HEK293 (cell line): Measurements from ENCODE around the gene ANKUB1.

Experiments used
- GFI1B ChIP-seq: fragments of 450-650 bp; formaldehyde crosslinking; IDR thresholded peaks from 2 replicates; pipeline ENCODE4 v1.5.1; 2016; ENCODE audit warnings: missing biosample characterization, missing genetic modification characterization
- KLF17 ChIP-seq: fragments of 450-650 bp; formaldehyde crosslinking; IDR thresholded peaks from 2 replicates; pipeline ENCODE4 v1.5.1; 2016; ENCODE audit warnings: missing biosample characterization, missing genetic modification characterization
- OVOL3 ChIP-seq: fragments of 450-650 bp; formaldehyde crosslinking; IDR thresholded peaks from 2 replicates; pipeline ENCODE4 v1.5.1; 2016; ENCODE audit warnings: missing biosample characterization, missing genetic modification characterization
- REST ChIP-seq: fragments of 450-650 bp; formaldehyde crosslinking; IDR thresholded peaks from 2 replicates; pipeline ENCODE4 v1.5.1; 2016; ENCODE audit warnings: missing biosample characterization, missing genetic modification characterization
- TSHZ1 ChIP-seq: fragments of 450-650 bp; formaldehyde crosslinking; IDR thresholded peaks from 2 replicates; pipeline ENCODE4 v1.5.1; 2016; ENCODE audit warnings: missing biosample characterization, missing genetic modification characterization, borderline replicate concordance
- ZBTB1 ChIP-seq: fragments of 450-650 bp; formaldehyde crosslinking; IDR thresholded peaks from 2 replicates; pipeline ENCODE4 v1.5.1; 2016; ENCODE audit warnings: missing biosample characterization, missing genetic modification characterization
- ZBTB26 ChIP-seq: fragments of 450-650 bp; formaldehyde crosslinking; optimal IDR thresholded peaks from 2 replicates; pipeline ENCODE3; 2016; ENCODE audit warnings: missing biosample characterization, mild to moderate bottlenecking, missing genetic modification characterization
- ZFP69B ChIP-seq: fragments of 450-650 bp; formaldehyde crosslinking; IDR thresholded peaks from 2 replicates; pipeline ENCODE4 v1.5.1; 2016; ENCODE audit warnings: missing biosample characterization, missing genetic modification characterization
- ZNF10 ChIP-seq: fragments of 450-650 bp; formaldehyde crosslinking; IDR thresholded peaks from 2 replicates; pipeline ENCODE4 v1.5.1; 2017; ENCODE audit warnings: missing biosample characterization, missing genetic modification characterization
- ZNF148 ChIP-seq: fragments of 450-650 bp; formaldehyde crosslinking; IDR thresholded peaks from 2 replicates; pipeline ENCODE4 v1.5.0; 2017; ENCODE audit warnings: missing biosample characterization, missing genetic modification characterization, borderline replicate concordance
- ZNF24 ChIP-seq: fragments of 450-650 bp; formaldehyde crosslinking; IDR thresholded peaks from 2 replicates; pipeline ENCODE4 v1.5.1; 2016; ENCODE audit warnings: missing biosample characterization, missing genetic modification characterization
- ZNF26 ChIP-seq: fragments of 450-650 bp; formaldehyde crosslinking; IDR thresholded peaks from 2 replicates; pipeline ENCODE4 v1.5.1; 2016; ENCODE audit warnings: missing biosample characterization, missing genetic modification characterization
- ZNF416 ChIP-seq: fragments of 450-650 bp; formaldehyde crosslinking; IDR thresholded peaks from 2 replicates; pipeline ENCODE4 v1.5.1; 2016; ENCODE audit warnings: missing biosample characterization, missing genetic modification characterization
- ZNF48 ChIP-seq: fragments of 450-650 bp; formaldehyde crosslinking; IDR thresholded peaks from 2 replicates; pipeline ENCODE4 v1.5.1; 2016; ENCODE audit warnings: missing biosample characterization, missing genetic modification characterization
- ZNF488 ChIP-seq: fragments of 450-650 bp; formaldehyde crosslinking; IDR thresholded peaks from 2 replicates; pipeline ENCODE4 v1.5.1; 2016; ENCODE audit warnings: missing biosample characterization, missing genetic modification characterization
- ZNF555 ChIP-seq: fragments of 450-650 bp; formaldehyde crosslinking; conservative IDR thresholded peaks from 2 replicates; pipeline ENCODE4 v1.5.1; 2017; ENCODE audit warnings: missing biosample characterization, mild to moderate bottlenecking, missing genetic modification characterization, inconsistent platforms
- ZNF580 ChIP-seq: fragments of 450-650 bp; formaldehyde crosslinking; IDR thresholded peaks from 2 replicates; pipeline ENCODE4 v1.5.1; 2016; ENCODE audit warnings: missing biosample characterization, missing genetic modification characterization
- ZNF600 ChIP-seq: fragments of 450-650 bp; formaldehyde crosslinking; IDR thresholded peaks from 2 replicates; pipeline ENCODE4 v1.5.1; 2016; ENCODE audit warnings: missing biosample characterization, missing genetic modification characterization
- ZNF610 ChIP-seq: fragments of 450-650 bp; formaldehyde crosslinking; IDR thresholded peaks from 2 replicates; pipeline ENCODE4 v1.5.1; 2016; ENCODE audit warnings: missing biosample characterization, missing genetic modification characterization, borderline replicate concordance
- ZNF639 ChIP-seq: fragments of 450-650 bp; formaldehyde crosslinking; IDR thresholded peaks from 2 replicates; pipeline ENCODE4 v1.5.1; 2016; ENCODE audit warnings: missing biosample characterization, missing genetic modification characterization
- ZNF791 ChIP-seq: fragments of 450-650 bp; formaldehyde crosslinking; IDR thresholded peaks from 2 replicates; pipeline ENCODE4 v1.5.1; 2016; ENCODE audit warnings: missing biosample characterization, missing genetic modification characterization
- ZSCAN23 ChIP-seq: fragments of 450-650 bp; formaldehyde crosslinking; IDR thresholded peaks from 2 replicates; pipeline ENCODE4 v1.5.1; 2016; ENCODE audit warnings: missing biosample characterization, missing genetic modification characterization

ANKUB1 gene

GRCh38 chr3:149812606-149813366, 20.4 kb upstream of the ANKUB1 start, which contains the start of gene RNF13 (continued):
- TF ChIP-seq ZNF639 (tag by site-specific recombination) (peak; percentile 25; the same call in 1 of the 2 replicates), ZSCAN23 (0 out of 2 replicates have a peak, but pooled peaks have one; percentile 18), ZNF10 (tag by site-specific recombination) (peak; percentile 21; the same call in 1 of the 2 replicates), ZNF580 (no peak), ZNF416 (tag by site-specific recombination) (no peak), GFI1B (tag by site-specific recombination) (no peak), ZFP69B (tag by site-specific recombination) (peak; percentile 61; the same call in 1 of the 2 replicates), ZNF791 (no peak), ZNF600 (peak; percentile 66), ZBTB1 (tag by site-specific recombination) (no peak), OVOL3 (no peak), REST (tag by site-specific recombination) (no peak), KLF17 (tag by site-specific recombination) (peak; percentile 78), ZNF610 (peak; percentile 9; the same call in 1 of the 2 replicates), ZNF555 (no peak), ZNF48 (tag by site-specific recombination) (no peak), ZNF488 (tag by site-specific recombination) (no peak), ZNF24 (tag by site-specific recombination) (peak; percentile 22; the same call in 1 of the 2 replicates), ZBTB26 (tag by site-specific recombination) (peak; percentile 71), TSHZ1 (tag by site-specific recombination) (no peak), ZNF148 (tag by site-specific recombination) (no peak), ZNF26 (tag by site-specific recombination) (no peak)
